Measurements from ENCODE around the gene GJA5.

The GJA5 gene

DNA sequence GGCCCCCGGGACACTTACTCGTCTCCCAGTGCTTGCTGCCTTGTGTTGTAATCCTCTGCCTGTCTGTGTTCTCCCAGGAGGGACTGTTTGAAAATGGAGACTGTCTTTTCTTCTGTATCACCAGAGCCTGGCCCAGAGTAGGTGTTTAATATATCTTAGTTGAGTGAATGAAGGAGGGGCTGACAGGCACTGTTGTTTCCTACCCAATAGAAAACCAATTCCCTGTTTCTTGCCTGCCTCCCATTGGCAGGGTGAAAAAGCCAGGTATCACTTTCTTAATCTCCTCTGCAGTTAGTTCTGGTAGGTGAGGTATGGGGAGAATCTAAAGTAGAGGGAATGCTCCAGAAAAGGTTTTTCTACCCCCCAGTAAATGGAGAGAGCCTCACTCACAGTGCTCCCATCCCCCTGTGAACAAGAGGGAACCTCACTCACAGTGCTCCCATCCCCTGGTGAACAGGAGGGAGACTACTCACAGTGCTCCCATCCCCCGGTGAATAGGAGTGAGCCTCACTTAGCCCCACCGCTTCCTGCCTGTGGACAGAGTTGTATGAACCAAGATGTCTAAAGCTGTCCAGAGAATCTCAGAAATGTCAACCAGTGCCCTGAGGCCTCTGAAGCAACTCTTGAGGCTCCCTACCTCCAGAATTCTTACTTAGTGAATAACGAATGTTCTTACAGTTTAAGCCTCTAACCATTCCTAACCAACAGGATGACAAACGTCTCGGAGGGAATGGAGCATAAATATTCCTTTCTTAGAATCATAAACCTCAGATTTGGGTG is at the start of gene GJA5:
Gene GJA5, minus strand, starts transcription at position 122 of the 780 bp plus-strand sequence. CDS start 1,364 bp downstream, outside the sequence.
- Histone ChIP-seq H3K27ac (ENCODE audit: low read length) (no peak within 1 kb of the TSS), H3K9ac (ENCODE audit: low read length) (no peak within 1 kb of the TSS), H3K9me3 (ENCODE audit: control insufficient read depth, low read depth, low read length) (no peaks in the 10 kb centered on the region), H3K4me1 (ENCODE audit: control insufficient read depth, low read depth, low read length) (no peaks in the 10 kb centered on the region), H3K27me3 (ENCODE audit: control insufficient read depth, insufficient read depth, low read length) (no peaks in the 10 kb centered on the region), H3K36me3 (ENCODE audit: control insufficient read depth, low read depth, low read length) (no peaks in the 10 kb centered on the region), H3K4me3 (ENCODE audit: low read length) (no peak within 1 kb of the TSS)

- Histone ChIP-seq H3K9ac (ENCODE audit: low read length) (no peak overlapping the region), H3K27me3 (ENCODE audit: control insufficient read depth, insufficient read depth, low read length) (no peaks in the 10 kb centered on the region), H3K27ac (ENCODE audit: low read length) (no peak overlapping the region), H3K36me3 (ENCODE audit: control insufficient read depth, low read depth, low read length) (no peaks in the 10 kb centered on the region), H3K9me3 (ENCODE audit: control insufficient read depth, low read depth, low read length) (no peaks in the 10 kb centered on the region), H3K4me1 (ENCODE audit: control insufficient read depth, low read depth, low read length) (no peaks in the 10 kb centered on the region), H3K4me3 (ENCODE audit: low read length) (no peak overlapping the region)
Measured at GRCh38 chr1:147809236-147809635, 48.8 kb upstream of the GJA5 start.

- Histone ChIP-seq H3K9me3 (ENCODE audit: control insufficient read depth, low read depth, low read length) (no peaks in the 10 kb centered on the region), H3K27me3 (ENCODE audit: control insufficient read depth, insufficient read depth, low read length) (no peaks in the 10 kb centered on the region), H3K4me3 (ENCODE audit: low read length) (no peak overlapping the region), H3K27ac (ENCODE audit: low read length) (no peak overlapping the region), H3K9ac (ENCODE audit: low read length) (no peak overlapping the region), H3K36me3 (ENCODE audit: control insufficient read depth, low read depth, low read length) (no peaks in the 10 kb centered on the region), H3K4me1 (ENCODE audit: control insufficient read depth, low read depth, low read length) (no peaks in the 10 kb centered on the region)
Measured at GRCh38 chr1:147808025-147808424, 47.6 kb upstream of the GJA5 start.

GRCh38 chr1:147807405-147807804 is 47.0 kb upstream of the GJA5 start:
- Histone ChIP-seq H3K4me1 (ENCODE audit: control insufficient read depth, low read depth, low read length) (no peaks in the 10 kb centered on the region), H3K9me3 (ENCODE audit: control insufficient read depth, low read depth, low read length) (no peaks in the 10 kb centered on the region), H3K9ac (ENCODE audit: low read length) (no peak overlapping the region), H3K27me3 (ENCODE audit: control insufficient read depth, insufficient read depth, low read length) (no peaks in the 10 kb centered on the region), H3K27ac (ENCODE audit: low read length) (no peak overlapping the region), H3K36me3 (ENCODE audit: control insufficient read depth, low read depth, low read length) (no peaks in the 10 kb centered on the region), H3K4me3 (ENCODE audit: low read length) (no peak overlapping the region)

- Histone ChIP-seq H3K27ac (ENCODE audit: low read length) (no peak overlapping the region), H3K4me3 (ENCODE audit: low read length) (no peak overlapping the region), H3K36me3 (ENCODE audit: control insufficient read depth, low read depth, low read length) (no peaks in the 10 kb centered on the region), H3K4me1 (ENCODE audit: control insufficient read depth, low read depth, low read length) (no peaks in the 10 kb centered on the region), H3K9me3 (ENCODE audit: control insufficient read depth, low read depth, low read length) (no peaks in the 10 kb centered on the region), H3K27me3 (ENCODE audit: control insufficient read depth, insufficient read depth, low read length) (no peaks in the 10 kb centered on the region), H3K9ac (ENCODE audit: low read length) (no peak overlapping the region)
Measured at GRCh38 chr1:147804942-147805723, 44.7 kb upstream of the GJA5 start.

- Histone ChIP-seq H3K27me3 (ENCODE audit: control insufficient read depth, insufficient read depth, low read length) (no peaks in the 10 kb centered on the region), H3K9me3 (ENCODE audit: control insufficient read depth, low read depth, low read length) (no peaks in the 10 kb centered on the region), H3K9ac (ENCODE audit: low read length) (no peak overlapping the region), H3K4me1 (ENCODE audit: control insufficient read depth, low read depth, low read length) (no peaks in the 10 kb centered on the region), H3K36me3 (ENCODE audit: control insufficient read depth, low read depth, low read length) (no peaks in the 10 kb centered on the region), H3K27ac (ENCODE audit: low read length) (no peak overlapping the region), H3K4me3 (ENCODE audit: low read length) (no peak overlapping the region)
Measured at GRCh38 chr1:147800804-147801203, 40.4 kb upstream of the GJA5 start.

GRCh38 chr1:147798731-147799130 is 38.3 kb upstream of the GJA5 start:
- no peak overlapping the region for H3K27ac ChIP-seq (ENCODE audit: low read length)
- no peaks in the 10 kb centered on the region for H3K4me1 ChIP-seq (ENCODE audit: control insufficient read depth, low read depth, low read length)
- H3K27me3 ChIP-seq (ENCODE audit: control insufficient read depth, insufficient read depth, low read length), result no peaks in the 10 kb centered on the region
- H3K36me3 ChIP-seq (ENCODE audit: control insufficient read depth, low read depth, low read length), result no peaks in the 10 kb centered on the region
- no peak overlapping the region for H3K4me3 ChIP-seq (ENCODE audit: low read length)
- H3K9me3 ChIP-seq (ENCODE audit: control insufficient read depth, low read depth, low read length), result no peaks in the 10 kb centered on the region
- no peak overlapping the region for H3K9ac ChIP-seq (ENCODE audit: low read length)

DNA sequence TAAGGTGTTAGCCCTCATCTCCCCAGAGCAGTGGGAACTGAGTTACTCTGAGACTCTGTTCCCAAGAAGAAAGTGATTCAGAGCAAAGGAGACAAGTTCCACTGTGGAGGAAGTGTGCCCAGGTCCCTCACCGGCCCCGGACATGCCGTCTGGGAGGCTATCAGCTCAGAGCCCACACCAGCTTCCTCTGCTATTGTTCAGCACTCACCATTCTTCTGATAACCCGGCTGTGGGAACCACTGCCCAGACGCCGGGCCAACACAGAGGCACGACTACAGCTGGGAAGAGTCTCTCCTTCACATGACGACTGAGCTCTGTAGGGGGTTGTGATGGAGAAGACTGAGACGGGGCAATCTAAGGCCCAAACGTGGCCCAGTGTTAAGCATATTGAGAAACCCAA is 34.2 kb upstream of the GJA5 start:
- Histone ChIP-seq H3K4me1 (ENCODE audit: control insufficient read depth, low read depth, low read length) (no peaks in the 10 kb centered on the region), H3K27ac (ENCODE audit: low read length) (no peak overlapping the region), H3K9ac (ENCODE audit: low read length) (no peak overlapping the region), H3K27me3 (ENCODE audit: control insufficient read depth, insufficient read depth, low read length) (no peaks in the 10 kb centered on the region), H3K36me3 (ENCODE audit: control insufficient read depth, low read depth, low read length) (no peaks in the 10 kb centered on the region), H3K9me3 (ENCODE audit: control insufficient read depth, low read depth, low read length) (no peaks in the 10 kb centered on the region), H3K4me3 (ENCODE audit: low read length) (no peak overlapping the region)

DNA sequence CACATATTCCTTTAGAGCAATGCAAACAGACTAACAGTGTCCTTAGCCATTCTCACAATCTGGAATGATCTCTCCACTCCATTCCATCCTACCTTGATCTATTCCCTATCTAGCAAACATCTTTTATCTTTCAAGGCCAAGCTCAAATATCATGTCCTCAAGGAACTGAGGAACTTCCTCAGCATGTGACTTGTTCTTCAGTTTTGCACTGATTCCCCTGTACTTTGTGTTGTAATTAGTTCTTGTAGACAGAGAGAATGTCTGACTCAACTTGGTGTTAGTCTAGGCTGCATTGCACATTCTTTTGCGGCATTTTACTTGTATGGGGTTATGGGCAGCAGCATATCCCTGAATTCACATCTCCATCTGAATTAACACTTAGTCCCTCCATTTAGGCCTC is 31.5 kb upstream of the GJA5 start:
- Histone ChIP-seq H3K9me3 (ENCODE audit: control insufficient read depth, low read depth, low read length) (no peaks in the 10 kb centered on the region), H3K4me1 (ENCODE audit: control insufficient read depth, low read depth, low read length) (no peaks in the 10 kb centered on the region), H3K9ac (ENCODE audit: low read length) (no peak overlapping the region), H3K36me3 (ENCODE audit: control insufficient read depth, low read depth, low read length) (no peaks in the 10 kb centered on the region), H3K4me3 (ENCODE audit: low read length) (no peak overlapping the region), H3K27me3 (ENCODE audit: control insufficient read depth, insufficient read depth, low read length) (no peaks in the 10 kb centered on the region), H3K27ac (ENCODE audit: low read length) (no peak overlapping the region)

- Histone ChIP-seq H3K9me3 (ENCODE audit: control insufficient read depth, low read depth, low read length) (no peaks in the 10 kb centered on the region), H3K4me3 (ENCODE audit: low read length) (no peak overlapping the region), H3K4me1 (ENCODE audit: control insufficient read depth, low read depth, low read length) (no peaks in the 10 kb centered on the region), H3K9ac (ENCODE audit: low read length) (no peak overlapping the region), H3K27me3 (ENCODE audit: control insufficient read depth, insufficient read depth, low read length) (no peaks in the 10 kb centered on the region), H3K36me3 (ENCODE audit: control insufficient read depth, low read depth, low read length) (no peaks in the 10 kb centered on the region), H3K27ac (ENCODE audit: low read length) (no peak overlapping the region)
Measured at GRCh38 chr1:147787765-147788164, 27.4 kb upstream of the GJA5 start.

- H3K9ac ChIP-seq (ENCODE audit: low read length), result no peak overlapping the region
- no peaks in the 10 kb centered on the region for H3K27me3 ChIP-seq (ENCODE audit: control insufficient read depth, insufficient read depth, low read length)
- no peaks in the 10 kb centered on the region for H3K9me3 ChIP-seq (ENCODE audit: control insufficient read depth, low read depth, low read length)
- H3K4me1 ChIP-seq (ENCODE audit: control insufficient read depth, low read depth, low read length), result peaks cover under 1% of the 10 kb centered on the region
- no peaks in the 10 kb centered on the region for H3K36me3 ChIP-seq (ENCODE audit: control insufficient read depth, low read depth, low read length)
- H3K27ac ChIP-seq (ENCODE audit: low read length), result no peak overlapping the region
- H3K4me3 ChIP-seq (ENCODE audit: low read length), result no peak overlapping the region
Measured at GRCh38 chr1:147786536-147786935, 26.1 kb upstream of the GJA5 start.

Measured in iPS-18a (cell line).